Measurements from ENCODE around the gene APIP.

APIP gene

DNA sequence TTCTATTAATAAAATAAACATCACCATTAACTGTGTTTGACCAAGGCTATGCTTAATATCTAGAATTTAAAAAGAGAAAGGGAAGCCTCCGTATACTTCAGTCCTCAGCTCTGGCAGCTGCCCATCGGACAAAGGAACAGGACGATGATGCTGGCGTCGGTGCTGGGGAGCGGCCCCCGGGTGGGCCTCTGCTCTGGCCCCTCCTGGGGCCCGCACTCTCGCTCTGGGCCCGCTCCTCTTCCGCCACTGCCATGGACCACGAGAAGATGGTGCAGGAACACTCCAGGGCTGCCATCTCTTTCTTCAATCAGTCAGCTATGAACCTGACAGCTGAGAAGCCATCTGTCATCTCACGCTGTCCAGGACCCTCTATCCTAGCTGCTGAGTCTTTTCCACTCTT is 25.5 kb upstream of the APIP start:
- no peaks in the 10 kb centered on the region for H3K27me3 ChIP-seq (ENCODE audit: insufficient read depth, low read depth, severe bottlenecking)
- H3K9me3 ChIP-seq (ENCODE audit: severe bottlenecking) = no peaks in the 10 kb centered on the region
- no peak overlapping the region for H3K4me3 ChIP-seq (ENCODE audit: low read depth, low read length)
- TF ChIP-seq, protein P1, sequence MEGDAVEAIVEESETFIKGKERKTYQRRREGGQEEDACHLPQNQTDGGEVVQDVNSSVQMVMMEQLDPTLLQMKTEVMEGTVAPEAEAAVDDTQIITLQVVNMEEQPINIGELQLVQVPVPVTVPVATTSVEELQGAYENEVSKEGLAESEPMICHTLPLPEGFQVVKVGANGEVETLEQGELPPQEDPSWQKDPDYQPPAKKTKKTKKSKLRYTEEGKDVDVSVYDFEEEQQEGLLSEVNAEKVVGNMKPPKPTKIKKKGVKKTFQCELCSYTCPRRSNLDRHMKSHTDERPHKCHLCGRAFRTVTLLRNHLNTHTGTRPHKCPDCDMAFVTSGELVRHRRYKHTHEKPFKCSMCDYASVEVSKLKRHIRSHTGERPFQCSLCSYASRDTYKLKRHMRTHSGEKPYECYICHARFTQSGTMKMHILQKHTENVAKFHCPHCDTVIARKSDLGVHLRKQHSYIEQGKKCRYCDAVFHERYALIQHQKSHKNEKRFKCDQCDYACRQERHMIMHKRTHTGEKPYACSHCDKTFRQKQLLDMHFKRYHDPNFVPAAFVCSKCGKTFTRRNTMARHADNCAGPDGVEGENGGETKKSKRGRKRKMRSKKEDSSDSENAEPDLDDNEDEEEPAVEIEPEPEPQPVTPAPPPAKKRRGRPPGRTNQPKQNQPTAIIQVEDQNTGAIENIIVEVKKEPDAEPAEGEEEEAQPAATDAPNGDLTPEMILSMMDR (IDR thresholded peaks at IDR 0.05; ENCODE audit: low read depth, low read length) = no peak
- no peak overlapping the region for H3K27ac ChIP-seq
- H3K36me3 ChIP-seq = no peaks in the 10 kb centered on the region
- no peak for DNase-seq

DNA sequence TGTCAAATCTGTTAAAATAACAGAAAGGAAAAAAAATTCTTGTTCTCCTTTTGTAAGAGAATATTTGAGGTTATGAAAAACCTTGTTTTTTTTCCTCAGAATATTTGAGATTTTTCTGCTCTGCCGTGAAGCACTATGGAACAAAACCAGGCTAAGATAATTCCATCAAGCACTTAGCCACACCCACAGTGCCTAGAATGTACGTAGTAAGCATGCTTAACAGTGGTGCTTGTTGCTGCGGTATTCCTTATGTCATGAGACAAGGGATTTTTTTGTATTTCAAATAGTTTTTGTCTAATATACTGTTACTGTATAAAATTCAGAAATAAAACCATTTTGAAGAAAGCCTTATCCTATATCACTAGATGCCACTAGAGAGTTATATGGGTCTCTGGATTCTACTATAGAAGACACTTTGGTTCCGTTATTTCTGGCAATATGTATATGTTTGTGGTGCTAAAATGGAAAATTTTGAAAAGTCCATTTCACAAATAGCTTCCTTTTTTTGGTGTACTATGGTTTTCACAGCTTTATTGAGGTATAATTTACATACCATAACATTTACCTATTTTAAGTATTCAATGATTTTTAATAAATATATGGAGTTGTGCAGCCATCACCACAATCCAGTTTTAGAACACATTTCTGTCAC is 24.0 kb upstream of the APIP start:
- DNase-seq = no peak
- no peaks in the 10 kb centered on the region for H3K27me3 ChIP-seq (ENCODE audit: insufficient read depth, low read depth, severe bottlenecking)
- no peak overlapping the region for H3K4me3 ChIP-seq (ENCODE audit: low read depth, low read length)
- no peak overlapping the region for H3K27ac ChIP-seq
- no peaks in the 10 kb centered on the region for H3K9me3 ChIP-seq (ENCODE audit: severe bottlenecking)
- TF ChIP-seq, protein P1 (IDR thresholded peaks at IDR 0.05; ENCODE audit: low read depth, low read length) = no peak
- H3K36me3 ChIP-seq = peaks cover 2% of the 10 kb centered on the region; the same call in 1 of the 2 replicates

DNA sequence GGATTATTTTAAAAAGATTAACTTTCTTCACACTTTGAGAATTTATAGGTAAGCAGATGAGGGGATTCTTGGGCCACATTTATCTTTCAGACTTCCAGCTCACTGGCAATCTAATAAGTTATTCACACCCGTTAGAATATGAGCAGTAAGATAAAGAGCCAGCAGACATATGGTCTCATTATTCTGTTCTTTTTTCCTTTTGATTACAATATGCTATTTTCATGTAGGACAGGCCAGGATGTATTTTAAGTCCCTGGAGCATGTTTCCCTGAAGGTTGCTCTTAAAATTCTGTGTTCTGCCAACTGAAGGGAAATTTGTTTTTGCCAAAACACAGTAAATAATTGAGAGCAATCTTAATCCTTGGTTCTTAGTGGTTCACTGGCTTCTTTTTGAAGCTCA is 22.4 kb upstream of the APIP start:
- Histone ChIP-seq H3K9me3 (ENCODE audit: severe bottlenecking) (no peaks in the 10 kb centered on the region), H3K27ac (no peak overlapping the region), H3K4me3 (ENCODE audit: low read depth, low read length) (no peak overlapping the region), H3K36me3 (peaks cover 2% of the 10 kb centered on the region; the same call in 1 of the 2 replicates), H3K27me3 (ENCODE audit: insufficient read depth, low read depth, severe bottlenecking) (no peaks in the 10 kb centered on the region)
- TF ChIP-seq, protein P1 (IDR thresholded peaks at IDR 0.05; ENCODE audit: low read depth, low read length) = no peak
- no peak for DNase-seq

DNA sequence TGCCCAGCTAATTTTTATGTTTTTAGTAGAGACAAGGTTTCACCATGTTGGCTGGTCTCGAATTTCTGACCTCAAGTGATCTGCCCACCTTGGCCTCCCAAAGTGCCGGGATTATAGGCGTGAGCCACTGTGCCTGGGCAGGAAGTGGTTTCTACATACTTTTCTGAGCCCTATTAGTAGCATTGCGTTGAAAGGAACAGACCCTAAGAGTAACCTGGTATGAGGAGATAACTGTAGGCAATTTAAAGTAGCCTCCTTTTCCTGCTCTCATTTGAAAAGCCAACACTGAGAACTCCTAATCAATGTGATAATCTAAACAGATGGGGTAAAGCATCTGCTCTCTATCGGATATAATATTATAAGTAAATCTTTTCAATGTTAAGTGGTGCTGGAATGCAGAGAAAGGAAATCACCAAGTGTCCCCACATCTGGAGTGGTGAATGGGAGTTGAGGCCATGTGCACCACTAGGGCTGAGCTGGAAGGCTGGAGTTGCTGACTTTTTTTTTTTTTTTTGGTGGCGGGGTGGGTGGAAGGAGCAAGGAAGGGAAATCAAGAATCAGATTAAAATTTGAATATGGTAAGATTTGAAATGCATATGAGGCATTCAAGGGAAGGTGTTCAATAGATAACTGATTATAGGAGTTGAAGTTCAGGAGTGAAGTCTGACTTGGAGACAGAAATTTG is 20.9 kb upstream of the APIP start:
- Histone ChIP-seq H3K27ac (no peak overlapping the region), H3K36me3 (peaks cover 9% of the 10 kb centered on the region)
- DNase-seq = no peak

DNA sequence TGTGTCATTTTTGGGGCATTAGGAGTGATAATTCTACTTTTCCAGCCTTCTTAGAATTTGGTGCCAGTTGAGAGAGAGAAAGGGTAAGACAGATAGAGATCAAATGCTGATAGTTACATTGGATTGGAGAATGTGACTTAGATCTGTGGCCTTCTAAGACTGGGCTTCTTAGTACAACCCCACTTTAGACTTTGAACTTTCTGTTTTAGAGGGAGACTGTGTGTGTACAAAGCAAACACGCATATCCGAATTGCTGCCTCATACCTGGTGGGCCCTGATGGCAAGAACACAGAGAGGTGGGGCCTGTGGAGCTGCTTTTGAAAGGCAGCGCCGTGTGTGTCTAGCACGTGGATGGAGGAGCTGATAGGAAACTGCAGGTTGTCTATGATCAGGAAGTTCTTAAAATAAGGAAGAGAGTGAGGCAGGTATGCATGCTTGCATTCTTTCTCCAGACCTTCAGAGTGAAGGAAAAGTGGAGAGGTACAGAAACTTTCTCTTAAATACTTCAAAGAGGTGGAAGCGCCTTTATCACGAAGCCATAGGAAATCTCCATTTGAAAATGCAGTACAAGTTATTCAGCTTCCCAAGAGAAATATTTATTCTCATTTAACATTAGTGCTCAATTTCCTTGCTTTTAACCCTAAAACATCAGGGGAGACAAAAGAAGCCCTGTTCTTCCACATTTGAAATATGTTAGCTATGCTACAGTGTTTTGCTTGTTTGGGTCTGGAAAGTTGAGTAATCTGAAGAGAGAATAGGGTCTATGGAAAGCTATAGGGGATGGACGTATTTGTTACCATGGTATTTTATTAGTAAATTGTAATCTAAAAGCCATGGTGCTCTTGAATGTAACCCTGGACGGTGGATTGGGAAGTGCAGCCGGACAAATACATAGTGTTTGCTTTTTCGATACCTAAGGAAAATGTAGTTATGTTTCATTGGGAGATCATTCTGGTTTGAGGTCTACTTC is 13.9 kb upstream of the APIP start:
- Histone ChIP-seq H3K9me3 (ENCODE audit: severe bottlenecking) (no peaks in the 10 kb centered on the region), H3K27me3 (ENCODE audit: insufficient read depth, low read depth, severe bottlenecking) (no peaks in the 10 kb centered on the region), H3K27ac (no peak overlapping the region), H3K36me3 (peaks cover 7% of the 10 kb centered on the region), H3K4me3 (ENCODE audit: low read depth, low read length) (no peak overlapping the region)
- TF ChIP-seq, protein P1 (IDR thresholded peaks at IDR 0.05; ENCODE audit: low read depth, low read length) = no peak
- no peak for DNase-seq

More for the DNA sequence above, 20.9 kb upstream of the APIP start:
- Histone ChIP-seq H3K27me3 (ENCODE audit: insufficient read depth, low read depth, severe bottlenecking) (no peaks in the 10 kb centered on the region), H3K4me3 (ENCODE audit: low read depth, low read length) (no peak overlapping the region), H3K9me3 (ENCODE audit: severe bottlenecking) (no peaks in the 10 kb centered on the region)
- TF ChIP-seq, protein P1 (IDR thresholded peaks at IDR 0.05; ENCODE audit: low read depth, low read length) = no peak

All from WERI-Rb-1 (cell line).